GM12892 (cell line): ENCODE data around the gene MACIR.

ENCODE experiments used
- POLR2A ChIP-seq: IDR thresholded peaks from 2 replicates; pipeline ENCODE4 v1.6.1; 2011; ENCODE audit warnings: low read depth, low read length, control low read depth
- TAF1 ChIP-seq: IDR thresholded peaks from 2 replicates; pipeline ENCODE4 v1.6.1; 2011; ENCODE audit warnings: low read depth, mild to moderate bottlenecking, control low read depth, low read length, borderline replicate concordance

DNA sequence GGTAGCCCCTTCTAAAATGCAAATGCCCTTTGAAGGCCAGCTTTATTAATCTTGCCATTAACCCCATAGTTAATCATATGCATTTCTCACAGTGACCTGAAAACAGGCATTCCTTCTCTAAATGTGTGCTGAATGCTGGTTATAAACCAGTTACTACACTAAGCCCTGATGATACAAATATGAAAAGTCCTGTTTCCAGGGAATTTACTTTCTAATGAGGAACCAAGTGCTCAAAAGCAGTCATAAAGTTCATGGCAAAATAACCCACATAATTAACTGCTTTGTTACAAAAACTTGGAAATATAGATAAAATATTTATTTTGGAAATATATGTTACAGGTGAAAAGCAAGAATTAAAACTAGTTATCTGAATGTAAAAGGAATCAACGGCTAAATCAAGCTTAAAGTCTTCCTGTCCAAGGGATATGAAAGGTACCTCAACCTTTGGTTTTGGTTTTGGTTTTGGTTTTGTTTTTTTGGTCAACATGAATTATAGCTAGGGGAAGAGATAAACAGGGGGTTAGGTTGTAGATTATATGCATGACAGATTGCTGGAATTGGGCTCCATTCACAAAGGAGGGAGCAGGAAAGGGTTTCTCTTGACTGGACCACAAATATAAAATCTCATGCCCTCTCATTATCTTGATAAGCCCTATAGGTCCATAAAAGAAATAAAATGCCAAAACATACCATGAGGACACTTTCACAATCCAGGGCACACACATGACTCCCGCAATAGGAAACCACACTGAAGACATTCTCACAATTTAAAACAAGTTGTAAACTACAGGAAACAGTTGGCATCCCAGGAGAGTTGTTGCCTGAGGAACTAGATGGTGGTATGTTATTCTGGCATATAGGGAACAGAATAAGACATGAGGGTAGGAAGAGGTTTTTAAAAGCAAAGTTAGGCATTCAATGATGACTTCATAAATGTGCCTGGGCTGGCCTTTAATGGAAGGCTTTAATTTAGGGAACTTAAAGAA lies 46.7 kb upstream of the MACIR start:
- no peak for TF ChIP-seq POLR2A
- no peak for TF ChIP-seq TAF1
